ENCODE data around the gene C1QTNF6.

C1QTNF6 gene

DNA sequence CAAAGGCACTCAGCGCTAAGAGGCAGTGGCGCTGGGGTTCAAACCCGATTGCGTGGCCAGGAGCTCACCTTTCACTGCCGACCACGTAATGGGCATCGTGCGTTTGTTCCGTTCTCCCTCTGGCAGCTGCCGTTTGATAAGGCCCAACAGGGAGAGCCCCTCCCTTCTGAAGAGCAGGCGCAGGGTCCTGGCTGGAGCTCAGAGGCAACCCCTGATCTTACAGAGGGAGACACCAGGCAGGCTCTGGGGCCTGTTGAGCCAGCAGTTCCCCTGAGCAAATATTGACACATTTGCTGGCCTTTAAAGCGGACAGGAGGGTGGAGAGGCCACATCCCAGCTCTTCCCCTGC is 11.7 kb upstream of the C1QTNF6 start:
- no peak for ATAC-seq
- TF ChIP-seq ZFP3 (CRISPR knock-in tag; IDR thresholded peaks at IDR 0.05), result no peak
- no peak for TF ChIP-seq ZC3H10 (CRISPR knock-in tag; IDR thresholded peaks at IDR 0.05)
- TF ChIP-seq, protein P1, sequence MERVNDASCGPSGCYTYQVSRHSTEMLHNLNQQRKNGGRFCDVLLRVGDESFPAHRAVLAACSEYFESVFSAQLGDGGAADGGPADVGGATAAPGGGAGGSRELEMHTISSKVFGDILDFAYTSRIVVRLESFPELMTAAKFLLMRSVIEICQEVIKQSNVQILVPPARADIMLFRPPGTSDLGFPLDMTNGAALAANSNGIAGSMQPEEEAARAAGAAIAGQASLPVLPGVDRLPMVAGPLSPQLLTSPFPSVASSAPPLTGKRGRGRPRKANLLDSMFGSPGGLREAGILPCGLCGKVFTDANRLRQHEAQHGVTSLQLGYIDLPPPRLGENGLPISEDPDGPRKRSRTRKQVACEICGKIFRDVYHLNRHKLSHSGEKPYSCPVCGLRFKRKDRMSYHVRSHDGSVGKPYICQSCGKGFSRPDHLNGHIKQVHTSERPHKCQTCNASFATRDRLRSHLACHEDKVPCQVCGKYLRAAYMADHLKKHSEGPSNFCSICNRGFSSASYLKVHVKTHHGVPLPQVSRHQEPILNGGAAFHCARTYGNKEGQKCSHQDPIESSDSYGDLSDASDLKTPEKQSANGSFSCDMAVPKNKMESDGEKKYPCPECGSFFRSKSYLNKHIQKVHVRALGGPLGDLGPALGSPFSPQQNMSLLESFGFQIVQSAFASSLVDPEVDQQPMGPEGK (CRISPR knock-in tag; IDR thresholded peaks at IDR 0.05; ENCODE audit: borderline replicate concordance), result no peak
- TF ChIP-seq CSDC2 (CRISPR knock-in tag; IDR thresholded peaks at IDR 0.05), result no peak
- no peak for TF ChIP-seq ZFP30 (CRISPR knock-in tag; IDR thresholded peaks at IDR 0.05)
- no peak for TF ChIP-seq SNAI2 (CRISPR knock-in tag; IDR thresholded peaks at IDR 0.05)
- no peak for TF ChIP-seq RARB (CRISPR knock-in tag; IDR thresholded peaks at IDR 0.05)
- TF ChIP-seq ZNF8 (CRISPR knock-in tag; IDR thresholded peaks at IDR 0.05), result no peak
- no peak for TF ChIP-seq OSR1 (CRISPR knock-in tag; IDR thresholded peaks at IDR 0.05)
- no peak for TF ChIP-seq ZNF70 (CRISPR knock-in tag; IDR thresholded peaks at IDR 0.05)
- no peak for TF ChIP-seq GLIS3 (CRISPR knock-in tag; IDR thresholded peaks at IDR 0.05)
- TF ChIP-seq, protein P2, sequence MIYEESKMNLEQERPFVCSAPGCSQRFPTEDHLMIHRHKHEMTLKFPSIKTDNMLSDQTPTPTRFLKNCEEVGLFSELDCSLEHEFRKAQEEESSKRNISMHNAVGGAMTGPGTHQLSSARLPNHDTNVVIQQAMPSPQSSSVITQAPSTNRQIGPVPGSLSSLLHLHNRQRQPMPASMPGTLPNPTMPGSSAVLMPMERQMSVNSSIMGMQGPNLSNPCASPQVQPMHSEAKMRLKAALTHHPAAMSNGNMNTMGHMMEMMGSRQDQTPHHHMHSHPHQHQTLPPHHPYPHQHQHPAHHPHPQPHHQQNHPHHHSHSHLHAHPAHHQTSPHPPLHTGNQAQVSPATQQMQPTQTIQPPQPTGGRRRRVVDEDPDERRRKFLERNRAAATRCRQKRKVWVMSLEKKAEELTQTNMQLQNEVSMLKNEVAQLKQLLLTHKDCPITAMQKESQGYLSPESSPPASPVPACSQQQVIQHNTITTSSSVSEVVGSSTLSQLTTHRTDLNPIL (CRISPR knock-in tag; IDR thresholded peaks at IDR 0.05; ENCODE audit: low read depth), result no peak
- TF ChIP-seq ISL1 (CRISPR knock-in tag; IDR thresholded peaks at IDR 0.05), result no peak
- TF ChIP-seq ZNF565 (CRISPR knock-in tag; conservative IDR thresholded peaks at IDR 0.05; ENCODE audit: low read depth), result no peak
- no peak for TF ChIP-seq ESRRG (CRISPR knock-in tag; IDR thresholded peaks at IDR 0.05)
- TF ChIP-seq, protein P3, sequence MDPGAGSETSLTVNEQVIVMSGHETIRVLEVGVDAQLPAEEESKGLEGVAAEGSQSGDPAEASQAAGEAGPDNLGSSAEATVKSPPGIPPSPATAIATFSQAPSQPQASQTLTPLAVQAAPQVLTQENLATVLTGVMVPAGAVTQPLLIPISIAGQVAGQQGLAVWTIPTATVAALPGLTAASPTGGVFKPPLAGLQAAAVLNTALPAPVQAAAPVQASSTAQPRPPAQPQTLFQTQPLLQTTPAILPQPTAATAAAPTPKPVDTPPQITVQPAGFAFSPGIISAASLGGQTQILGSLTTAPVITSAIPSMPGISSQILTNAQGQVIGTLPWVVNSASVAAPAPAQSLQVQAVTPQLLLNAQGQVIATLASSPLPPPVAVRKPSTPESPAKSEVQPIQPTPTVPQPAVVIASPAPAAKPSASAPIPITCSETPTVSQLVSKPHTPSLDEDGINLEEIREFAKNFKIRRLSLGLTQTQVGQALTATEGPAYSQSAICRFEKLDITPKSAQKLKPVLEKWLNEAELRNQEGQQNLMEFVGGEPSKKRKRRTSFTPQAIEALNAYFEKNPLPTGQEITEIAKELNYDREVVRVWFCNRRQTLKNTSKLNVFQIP (CRISPR knock-in tag; IDR thresholded peaks at IDR 0.05; ENCODE audit: borderline replicate concordance, low read depth), result no peak
- TF ChIP-seq TOX (CRISPR knock-in tag; IDR thresholded peaks at IDR 0.05; ENCODE audit: borderline replicate concordance), result no peak
- TF ChIP-seq BACH2 (CRISPR knock-in tag; IDR thresholded peaks at IDR 0.05; ENCODE audit: borderline replicate concordance), result no peak
- TF ChIP-seq, protein P4, sequence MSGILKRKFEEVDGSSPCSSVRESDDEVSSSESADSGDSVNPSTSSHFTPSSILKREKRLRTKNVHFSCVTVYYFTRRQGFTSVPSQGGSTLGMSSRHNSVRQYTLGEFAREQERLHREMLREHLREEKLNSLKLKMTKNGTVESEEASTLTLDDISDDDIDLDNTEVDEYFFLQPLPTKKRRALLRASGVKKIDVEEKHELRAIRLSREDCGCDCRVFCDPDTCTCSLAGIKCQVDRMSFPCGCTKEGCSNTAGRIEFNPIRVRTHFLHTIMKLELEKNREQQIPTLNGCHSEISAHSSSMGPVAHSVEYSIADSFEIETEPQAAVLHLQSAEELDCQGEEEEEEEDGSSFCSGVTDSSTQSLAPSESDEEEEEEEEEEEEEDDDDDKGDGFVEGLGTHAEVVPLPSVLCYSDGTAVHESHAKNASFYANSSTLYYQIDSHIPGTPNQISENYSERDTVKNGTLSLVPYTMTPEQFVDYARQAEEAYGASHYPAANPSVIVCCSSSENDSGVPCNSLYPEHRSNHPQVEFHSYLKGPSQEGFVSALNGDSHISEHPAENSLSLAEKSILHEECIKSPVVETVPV (CRISPR knock-in tag; IDR thresholded peaks at IDR 0.05), result no peak
- TF ChIP-seq ARNTL (CRISPR knock-in tag; IDR thresholded peaks at IDR 0.05; ENCODE audit: borderline replicate concordance, low read depth), result no peak

DNA sequence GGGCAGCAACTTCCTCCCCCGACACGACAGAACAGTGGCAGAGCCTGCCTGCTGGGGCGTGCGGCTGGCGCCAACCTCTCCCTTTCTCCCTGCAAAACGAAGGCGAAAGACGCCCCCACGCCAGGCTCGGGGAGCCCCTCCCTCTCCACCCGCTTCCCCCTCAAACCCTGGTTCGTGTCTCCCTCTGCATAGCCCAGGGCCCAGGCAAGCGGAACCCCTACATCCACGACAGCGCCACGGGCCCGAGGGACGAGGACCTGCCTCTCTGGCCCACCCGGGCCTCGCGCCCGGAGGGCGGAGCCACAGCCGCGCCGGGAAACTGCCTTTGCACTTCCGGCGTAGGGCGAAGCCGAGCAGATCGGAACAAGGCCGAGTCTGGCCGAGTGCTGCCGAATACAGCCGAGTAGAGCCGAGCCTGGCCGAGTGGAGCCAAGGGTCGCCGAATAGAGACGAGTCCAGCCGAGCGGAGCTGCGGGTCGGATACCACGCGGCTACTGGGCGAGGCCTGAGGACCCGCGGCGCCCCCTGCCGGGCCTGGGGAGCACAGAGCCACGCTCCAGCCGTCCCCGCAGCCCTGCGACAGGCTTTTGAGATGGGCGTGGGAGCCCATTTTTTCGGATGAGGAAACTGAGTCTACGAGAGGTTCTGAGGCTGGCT is 11.2 kb upstream of the C1QTNF6 start:
- TF ChIP-seq CSDC2 (CRISPR knock-in tag; IDR thresholded peaks at IDR 0.05), result 0 out of 2 replicates have a peak, but pooled peaks have one; percentile 56
- TF ChIP-seq, protein P1 (CRISPR knock-in tag; IDR thresholded peaks at IDR 0.05; ENCODE audit: borderline replicate concordance), result no peak
- no peak for TF ChIP-seq RARB (CRISPR knock-in tag; IDR thresholded peaks at IDR 0.05)
- no peak for TF ChIP-seq BACH2 (CRISPR knock-in tag; IDR thresholded peaks at IDR 0.05; ENCODE audit: borderline replicate concordance)
- peak; percentile 15; the same call in 1 of the 2 replicates for TF ChIP-seq ZFP3 (CRISPR knock-in tag; IDR thresholded peaks at IDR 0.05)
- TF ChIP-seq GLIS3 (CRISPR knock-in tag; IDR thresholded peaks at IDR 0.05), result no peak
- peak; percentile 94 for ATAC-seq

DNA sequence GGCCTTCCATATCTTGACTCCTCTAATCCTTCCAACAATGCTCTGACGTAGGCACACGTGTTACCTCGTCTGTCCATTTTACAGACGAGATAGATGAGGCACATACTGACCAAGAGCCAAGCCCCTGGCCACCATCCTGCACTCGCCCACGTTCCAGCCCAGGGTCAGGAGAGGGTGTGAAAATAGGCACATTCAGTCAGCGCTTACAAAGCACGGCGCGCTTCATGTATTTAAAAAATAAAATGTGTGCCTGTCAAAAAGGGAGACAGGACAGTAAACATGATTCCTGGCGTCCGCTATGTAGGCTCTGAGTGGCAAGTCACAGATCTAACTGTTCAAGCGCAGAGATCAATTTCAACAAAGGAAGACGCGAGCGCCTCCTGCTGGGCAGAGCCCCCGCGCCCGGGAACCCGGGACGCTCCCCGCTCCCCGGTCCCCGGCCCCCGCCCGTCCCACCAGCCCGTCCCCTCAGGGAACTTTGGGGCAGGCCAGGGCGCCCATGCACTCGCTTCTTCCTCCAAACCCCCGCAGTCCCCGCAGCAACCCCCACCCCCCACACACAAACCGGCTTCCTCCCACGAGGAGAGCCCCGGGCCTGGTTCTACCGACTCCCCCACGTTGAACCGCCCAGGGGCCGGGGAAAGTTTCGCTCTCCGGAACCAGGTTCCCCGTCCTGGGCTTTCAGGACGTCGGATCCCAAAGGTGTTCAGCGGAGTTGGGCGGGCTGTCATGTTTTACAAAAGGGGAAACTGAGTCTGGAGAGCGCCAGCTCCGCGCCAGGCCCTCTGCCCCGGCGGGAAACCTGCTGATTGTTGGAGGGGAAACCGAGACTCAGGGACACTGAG is 10.4 kb upstream of the C1QTNF6 start:
- no peak for TF ChIP-seq ESRRG (CRISPR knock-in tag; IDR thresholded peaks at IDR 0.05)
- TF ChIP-seq ZFP3 (CRISPR knock-in tag; IDR thresholded peaks at IDR 0.05), result no peak
- no peak for TF ChIP-seq SNAI2 (CRISPR knock-in tag; IDR thresholded peaks at IDR 0.05)
- TF ChIP-seq GLIS3 (CRISPR knock-in tag; IDR thresholded peaks at IDR 0.05), result no peak
- TF ChIP-seq BACH2 (CRISPR knock-in tag; IDR thresholded peaks at IDR 0.05; ENCODE audit: borderline replicate concordance), result no peak
- TF ChIP-seq, protein P4 (CRISPR knock-in tag; IDR thresholded peaks at IDR 0.05), result no peak
- TF ChIP-seq, protein P2 (CRISPR knock-in tag; IDR thresholded peaks at IDR 0.05; ENCODE audit: low read depth), result no peak
- peak; percentile 74 for ATAC-seq
